Activated T-cell treated with anti-CD3 and anti-CD28 coated beads, Interleukin-2, amount 50 U/mL, for 24 hours (primary cell): ENCODE data around the gene TAB2.
"Not testable (repeated sequence)": the region's sequence is repeated elsewhere in the genome, so short reads cannot be mapped to it uniquely, and the experiment has no call there.

Experiments used
- DNase-seq: peaks from one replicate; pipeline ENCODE4 v3.0.0-alpha.2; 2020
- H3K27ac Mint-ChIP-seq: 2 replicates; pipeline ENCODE4 v1.8.0; 2020; ENCODE audit warnings: mild to moderate bottlenecking, mixed read lengths
- H3K27me3 Mint-ChIP-seq: 2 replicates; pipeline ENCODE4 v1.8.0; 2020; ENCODE audit warnings: mixed read lengths
- H3K36me3 Mint-ChIP-seq: 2 replicates; pipeline ENCODE4 v1.8.0; 2020; ENCODE audit warnings: low read depth, mixed read lengths
- H3K4me1 Mint-ChIP-seq: 2 replicates; pipeline ENCODE4 v1.8.0; 2020; ENCODE audit warnings: low read depth, mixed read lengths
- H3K4me3 Mint-ChIP-seq: 2 replicates; pipeline ENCODE4 v1.8.0; 2020; ENCODE audit warnings: mild to moderate bottlenecking, moderate library complexity, mixed read lengths
- H3K9me3 Mint-ChIP-seq: 2 replicates; pipeline ENCODE4 v1.8.0; 2020; ENCODE audit warnings: mixed read lengths

TAB2 gene

GRCh38 chr6:149334201-149334600, 16.7 kb downstream of the TAB2 start:
- H3K4me3 Mint-ChIP-seq: no peak overlapping the region
- H3K9me3 Mint-ChIP-seq: peaks cover 3% of the 10 kb centered on the region
- no peaks in the 10 kb centered on the region for H3K27me3 Mint-ChIP-seq
- H3K4me1 Mint-ChIP-seq: peaks cover 93% of the 10 kb centered on the region
- peak overlapping the region; percentile 90 for H3K27ac Mint-ChIP-seq
- peaks cover 28% of the 10 kb centered on the region for H3K36me3 Mint-ChIP-seq
- DNase-seq: no peak

DNA sequence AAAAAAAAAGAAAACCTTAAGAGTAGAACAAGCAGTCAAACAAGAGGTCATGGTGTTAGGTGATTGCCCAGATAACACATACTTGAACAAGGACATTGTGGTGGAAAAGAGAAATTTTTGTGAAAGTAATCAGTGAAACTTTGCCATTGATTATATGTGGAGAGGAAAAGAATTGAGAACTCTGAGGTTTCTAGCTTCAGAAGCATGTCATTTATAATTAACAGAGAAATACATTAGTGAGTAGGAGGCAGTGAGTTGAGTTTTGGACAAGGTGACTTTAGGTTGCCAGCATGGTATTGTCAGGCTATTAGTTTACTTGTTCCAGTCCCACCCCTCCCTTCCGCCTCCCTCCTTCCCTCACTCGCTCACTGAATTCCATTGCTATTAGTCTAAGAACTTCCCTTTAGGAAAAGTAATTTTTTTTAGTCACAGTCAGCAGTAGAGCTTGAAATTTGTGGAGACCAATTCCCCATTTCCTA, 17.2 kb downstream of the TAB2 start:
- peaks cover 91% of the 10 kb centered on the region for H3K4me1 Mint-ChIP-seq
- H3K9me3 Mint-ChIP-seq: peaks cover 3% of the 10 kb centered on the region
- H3K27me3 Mint-ChIP-seq: no peaks in the 10 kb centered on the region
- H3K4me3 Mint-ChIP-seq: peak overlapping the region; percentile 27
- peak overlapping the region; percentile 90 for H3K27ac Mint-ChIP-seq
- no peak for DNase-seq
- H3K36me3 Mint-ChIP-seq: peaks cover 28% of the 10 kb centered on the region

GRCh38 chr6:149335924-149336608, 18.6 kb downstream of the TAB2 start:
- peak overlapping the region; percentile 42 for H3K4me3 Mint-ChIP-seq
- no peak for DNase-seq

DNA sequence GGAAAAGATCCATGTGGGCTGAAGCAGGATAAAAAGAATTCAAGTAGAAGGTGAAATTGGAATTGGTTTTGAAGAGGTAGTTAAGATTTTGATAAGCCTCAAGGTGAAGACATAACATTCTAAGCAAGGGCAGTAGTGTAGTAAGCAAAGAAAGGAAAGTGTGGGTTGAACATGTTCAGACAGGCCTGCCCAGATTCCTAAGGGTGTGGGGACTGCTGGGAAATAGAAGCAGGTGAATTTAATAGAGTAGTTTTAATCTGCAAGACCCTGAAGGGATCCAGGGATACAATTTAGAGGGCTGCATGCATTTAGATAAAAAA, 19.1 kb downstream of the TAB2 start:
- Mint-ChIP-seq H3K9me3 (peaks cover 3% of the 10 kb centered on the region), H3K4me3 (peak overlapping the region; percentile 42), H3K4me1 (peaks cover 88% of the 10 kb centered on the region), H3K27me3 (no peaks in the 10 kb centered on the region), H3K27ac (peak overlapping the region; percentile 93), H3K36me3 (peaks cover 27% of the 10 kb centered on the region)
- DNase-seq: no peak

More at GRCh38 chr6:149335924-149336608, 18.6 kb downstream of the TAB2 start:
- peaks cover 3% of the 10 kb centered on the region for H3K9me3 Mint-ChIP-seq
- peaks cover 24% of the 10 kb centered on the region for H3K36me3 Mint-ChIP-seq
- H3K27ac Mint-ChIP-seq: peak overlapping the region; percentile 93
- H3K27me3 Mint-ChIP-seq: no peaks in the 10 kb centered on the region
- H3K4me1 Mint-ChIP-seq: peaks cover 88% of the 10 kb centered on the region

- peaks cover 3% of the 10 kb centered on the region for H3K9me3 Mint-ChIP-seq
- peaks cover 32% of the 10 kb centered on the region for H3K36me3 Mint-ChIP-seq
- DNase-seq: no peak
- H3K27ac Mint-ChIP-seq: peak overlapping the region; percentile 60
- peaks cover 88% of the 10 kb centered on the region for H3K4me1 Mint-ChIP-seq
- H3K4me3 Mint-ChIP-seq: no peak overlapping the region
- no peaks in the 10 kb centered on the region for H3K27me3 Mint-ChIP-seq
These were observed 19.8 kb downstream of the TAB2 start for GRCh38 chr6:149337320-149337719.

DNA sequence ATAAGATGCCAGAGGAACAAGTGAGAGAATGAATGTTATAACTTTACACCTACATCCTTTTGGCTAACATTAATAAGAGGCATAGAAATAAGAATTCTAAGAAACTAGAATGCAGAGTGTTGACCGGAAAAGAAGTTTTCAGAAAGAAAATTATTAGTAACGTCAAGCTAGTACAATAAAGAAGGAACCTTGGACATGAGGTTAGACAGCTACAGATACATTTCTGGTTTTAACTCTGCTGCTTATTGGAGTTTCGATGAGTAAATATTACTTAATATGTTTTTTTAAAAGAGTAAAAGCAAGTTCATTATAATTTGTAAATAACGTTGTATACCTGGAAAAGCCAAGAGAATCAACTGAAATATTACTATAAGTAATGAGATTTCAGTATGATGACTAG, 22.7 kb downstream of the TAB2 start:
- peak overlapping the region; percentile 87 for H3K27ac Mint-ChIP-seq
- no peak overlapping the region for H3K4me3 Mint-ChIP-seq
- no peak for DNase-seq

DNA sequence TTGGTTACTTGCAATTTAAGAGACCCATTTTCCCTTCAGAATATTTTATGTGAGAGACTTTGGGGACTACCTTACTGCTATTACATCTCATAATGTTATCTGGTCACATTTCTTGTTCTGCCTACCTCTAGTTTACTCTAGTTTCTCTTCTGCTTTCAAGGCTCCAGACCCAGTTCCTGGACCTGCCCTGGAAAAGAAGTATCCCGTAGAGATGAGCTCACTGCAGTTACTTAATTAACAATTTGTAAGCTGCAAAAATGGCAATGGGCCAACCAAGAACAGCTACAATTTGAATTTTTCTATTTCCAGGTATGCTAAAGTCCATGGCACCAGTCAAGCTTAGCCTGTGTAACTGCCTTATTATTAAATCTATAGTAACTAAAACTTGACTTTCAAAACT, 25.0 kb downstream of the TAB2 start:
- no peaks in the 10 kb centered on the region for H3K27me3 Mint-ChIP-seq
- peak overlapping the region; percentile 89 for H3K27ac Mint-ChIP-seq
- peaks cover 65% of the 10 kb centered on the region for H3K36me3 Mint-ChIP-seq
- DNase-seq: no peak
- peaks cover 80% of the 10 kb centered on the region for H3K4me1 Mint-ChIP-seq
- H3K9me3 Mint-ChIP-seq: peaks cover 3% of the 10 kb centered on the region
- H3K4me3 Mint-ChIP-seq: peak overlapping the region; percentile 47

More for the DNA sequence above, 22.7 kb downstream of the TAB2 start:
- Mint-ChIP-seq H3K27me3 (no peaks in the 10 kb centered on the region), H3K9me3 (peaks cover 3% of the 10 kb centered on the region), H3K4me1 (peaks cover 87% of the 10 kb centered on the region), H3K36me3 (peaks cover 50% of the 10 kb centered on the region)

DNA sequence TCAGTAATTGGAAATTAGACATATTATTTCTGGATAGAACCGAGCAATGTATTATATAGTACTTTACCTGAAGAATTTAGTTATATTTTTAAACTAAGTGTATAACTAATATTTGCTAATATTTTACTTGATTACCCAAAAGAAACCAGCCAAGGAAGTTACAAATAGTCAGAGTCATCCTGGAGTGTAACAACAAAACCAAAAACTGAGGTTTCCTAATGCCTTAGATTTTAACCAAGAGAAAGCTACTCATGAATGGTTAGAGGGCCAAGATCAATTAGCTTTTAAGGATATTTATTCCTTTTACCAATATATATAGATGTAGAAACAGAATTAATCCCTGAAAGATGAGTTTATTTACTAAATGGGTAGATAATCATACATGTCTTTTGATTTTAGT, 26.0 kb downstream of the TAB2 start:
- Mint-ChIP-seq H3K9me3 (peaks cover 3% of the 10 kb centered on the region), H3K27ac (no peak overlapping the region), H3K36me3 (peaks cover 68% of the 10 kb centered on the region), H3K27me3 (no peaks in the 10 kb centered on the region), H3K4me1 (peaks cover 76% of the 10 kb centered on the region), H3K4me3 (no peak overlapping the region)
- DNase-seq: no peak

DNA sequence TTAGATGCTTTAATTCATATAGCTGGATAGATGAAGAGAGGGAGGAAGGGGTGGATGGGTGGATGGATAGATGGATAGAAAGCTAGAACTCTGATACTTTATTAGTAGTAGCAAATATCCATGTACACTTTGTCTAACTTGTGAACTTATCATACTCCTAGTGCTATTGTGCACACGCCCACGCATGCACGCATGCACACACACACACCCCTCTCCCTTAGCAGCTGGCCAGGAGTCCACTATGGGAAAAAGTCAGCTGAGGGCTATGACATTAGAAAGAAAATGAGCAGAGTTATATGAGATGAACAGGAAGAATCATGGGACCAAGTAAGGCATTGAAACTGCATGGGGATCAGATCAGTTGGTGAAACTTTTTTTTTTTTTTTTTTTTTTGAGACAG, 28.6 kb downstream of the TAB2 start:
- Mint-ChIP-seq H3K9me3 (no peaks in the 10 kb centered on the region), H3K4me1 (peaks cover 76% of the 10 kb centered on the region), H3K4me3 (no peak overlapping the region), H3K27ac (peak overlapping the region; percentile 62), H3K36me3 (peaks cover 81% of the 10 kb centered on the region), H3K27me3 (no peaks in the 10 kb centered on the region)
- no peak for DNase-seq

DNA sequence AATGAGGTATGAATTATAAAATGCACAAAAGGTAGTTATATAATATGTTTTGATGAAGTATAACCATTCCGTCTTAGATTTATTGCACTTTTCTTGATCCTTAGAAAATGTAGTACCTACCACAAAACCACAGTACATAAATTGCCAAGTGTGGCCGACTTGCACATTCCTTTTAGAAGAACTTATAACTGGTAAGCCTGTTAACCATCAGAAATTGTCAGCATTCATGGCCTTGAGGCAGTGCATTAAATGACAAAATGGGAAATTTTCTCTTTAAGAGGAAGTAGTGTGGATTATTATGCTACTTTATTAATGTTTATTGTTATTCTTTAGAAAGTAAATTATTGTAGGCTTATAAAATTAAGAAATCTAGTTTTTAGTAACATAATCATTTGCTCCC, 29.6 kb downstream of the TAB2 start:
- Mint-ChIP-seq H3K27me3 (no peaks in the 10 kb centered on the region), H3K9me3 (no peaks in the 10 kb centered on the region), H3K4me3 (no peak overlapping the region), H3K4me1 (peaks cover 76% of the 10 kb centered on the region), H3K27ac (no peak overlapping the region), H3K36me3 (peaks cover 82% of the 10 kb centered on the region)
- DNase-seq: no peak

DNA sequence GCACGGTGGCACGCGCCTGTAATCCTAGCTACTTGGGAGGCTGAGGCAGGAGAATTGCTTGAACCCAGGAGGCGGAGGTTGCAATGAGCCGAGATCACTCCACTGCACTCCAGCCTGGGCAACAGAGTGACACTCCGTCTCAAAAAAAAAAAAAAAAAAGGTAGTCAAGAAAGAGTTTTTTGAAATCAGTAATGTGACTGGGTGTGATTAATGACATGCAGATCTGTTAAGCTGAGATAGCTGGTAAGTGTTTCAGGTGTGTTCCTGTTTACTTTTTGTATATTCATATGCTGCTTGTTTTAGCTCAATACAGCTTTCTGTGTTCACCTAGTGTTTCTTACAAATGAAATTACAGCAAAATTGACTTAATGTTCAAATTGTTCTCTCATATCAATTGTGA, 31.8 kb downstream of the TAB2 start:
- Mint-ChIP-seq H3K27ac (peak overlapping the region; percentile 67), H3K4me1 (peaks cover 72% of the 10 kb centered on the region), H3K36me3 (peaks cover 79% of the 10 kb centered on the region)
- DNase-seq, H3K9me3 Mint-ChIP-seq, H3K4me3 Mint-ChIP-seq, H3K27me3 Mint-ChIP-seq: not testable (repeated sequence)

DNA sequence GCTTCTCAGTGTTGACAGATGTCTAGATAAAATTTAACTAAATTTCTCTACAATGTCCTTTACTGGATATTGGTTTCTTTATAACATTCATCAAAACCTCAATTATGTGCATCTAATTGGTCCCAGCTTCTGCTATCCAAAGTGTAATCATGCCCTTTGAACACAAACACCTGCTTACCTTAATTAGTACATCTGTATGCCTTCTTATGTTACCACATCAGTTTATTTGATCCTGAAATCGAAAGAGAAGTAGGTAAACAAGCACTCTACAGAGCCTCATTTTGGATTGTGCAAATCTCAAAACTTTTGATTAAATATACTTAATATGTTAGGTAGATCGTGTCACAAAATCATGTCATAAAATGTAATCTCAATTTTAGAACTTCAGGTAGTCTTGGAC, 36.5 kb downstream of the TAB2 start:
- Mint-ChIP-seq H3K4me3 (no peak overlapping the region), H3K27ac (no peak overlapping the region), H3K36me3 (peaks cover 79% of the 10 kb centered on the region), H3K4me1 (peaks cover 82% of the 10 kb centered on the region), H3K27me3 (no peaks in the 10 kb centered on the region), H3K9me3 (no peaks in the 10 kb centered on the region)
- DNase-seq: no peak

GRCh38 chr6:149356081-149356750, 38.7 kb downstream of the TAB2 start:
- Mint-ChIP-seq H3K4me1 (peaks cover 83% of the 10 kb centered on the region), H3K9me3 (peaks cover 7% of the 10 kb centered on the region), H3K36me3 (peaks cover 79% of the 10 kb centered on the region), H3K4me3 (no peak overlapping the region), H3K27me3 (no peaks in the 10 kb centered on the region), H3K27ac (peak overlapping the region; percentile 80)
- no peak for DNase-seq

GRCh38 chr6:149357726-149358538, 40.4 kb downstream of the TAB2 start:
- DNase-seq: no peak
- Mint-ChIP-seq H3K36me3 (peaks cover 83% of the 10 kb centered on the region), H3K4me3 (peak overlapping the region; percentile 12)

More at GRCh38 chr6:149357726-149358538, 40.4 kb downstream of the TAB2 start:
- H3K9me3 Mint-ChIP-seq: peaks cover 15% of the 10 kb centered on the region
- H3K27me3 Mint-ChIP-seq: no peaks in the 10 kb centered on the region
- peaks cover 83% of the 10 kb centered on the region for H3K4me1 Mint-ChIP-seq
- peak overlapping the region; percentile 83 for H3K27ac Mint-ChIP-seq
